HuH-7 (cell line): ENCODE data around the gene NEIL1.
"Not testable (repeated sequence)": the region's sequence is repeated elsewhere in the genome, so short reads cannot be mapped to it uniquely, and the experiment has no call there.

Experiments
- DNase-seq: peaks from one replicate; pipeline ENCODE4 v3.0.0; 2011; ENCODE audit warnings: low spot score

NEIL1 gene, protein sequence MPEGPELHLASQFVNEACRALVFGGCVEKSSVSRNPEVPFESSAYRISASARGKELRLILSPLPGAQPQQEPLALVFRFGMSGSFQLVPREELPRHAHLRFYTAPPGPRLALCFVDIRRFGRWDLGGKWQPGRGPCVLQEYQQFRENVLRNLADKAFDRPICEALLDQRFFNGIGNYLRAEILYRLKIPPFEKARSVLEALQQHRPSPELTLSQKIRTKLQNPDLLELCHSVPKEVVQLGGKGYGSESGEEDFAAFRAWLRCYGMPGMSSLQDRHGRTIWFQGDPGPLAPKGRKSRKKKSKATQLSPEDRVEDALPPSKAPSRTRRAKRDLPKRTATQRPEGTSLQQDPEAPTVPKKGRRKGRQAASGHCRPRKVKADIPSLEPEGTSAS

DNA sequence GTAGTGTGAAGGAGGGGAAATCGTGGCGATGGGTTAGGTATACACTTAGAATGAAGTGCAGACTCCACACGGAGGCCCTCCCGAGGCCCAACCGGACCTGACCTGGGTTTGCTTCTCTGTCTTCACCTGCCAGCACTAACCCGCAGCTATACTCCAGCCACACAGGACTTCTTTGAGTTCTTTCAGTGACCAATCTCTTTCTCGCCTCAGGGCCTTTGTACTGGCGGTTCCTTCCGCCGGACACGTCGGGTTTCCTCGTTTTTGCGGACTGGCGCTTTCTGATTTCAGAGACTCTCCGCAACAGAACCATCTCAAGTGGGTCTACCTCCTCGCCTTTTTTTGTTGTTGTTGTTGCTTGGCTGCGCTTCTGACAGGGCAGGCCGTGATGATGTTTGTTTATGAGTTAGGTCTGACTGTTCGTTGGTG lies at the start of gene NEIL1:
Gene NEIL1 (plus strand): TSS at position 244 of the 426 bp plus-strand sequence. CDS start 1,867 bp downstream, outside the sequence.
- DNase-seq, result no peak

GRCh38 chr15:75298541-75299310 lies 48.1 kb upstream of the NEIL1 start:
- DNase-seq, result not testable (repeated sequence)

- DNase-seq, result not testable (repeated sequence)
Observed at GRCh38 chr15:75299311-75299688, 47.5 kb upstream of the NEIL1 start.

GRCh38 chr15:75300026-75300425 lies 46.8 kb upstream of the NEIL1 start:
- DNase-seq, result not testable (repeated sequence)

DNA sequence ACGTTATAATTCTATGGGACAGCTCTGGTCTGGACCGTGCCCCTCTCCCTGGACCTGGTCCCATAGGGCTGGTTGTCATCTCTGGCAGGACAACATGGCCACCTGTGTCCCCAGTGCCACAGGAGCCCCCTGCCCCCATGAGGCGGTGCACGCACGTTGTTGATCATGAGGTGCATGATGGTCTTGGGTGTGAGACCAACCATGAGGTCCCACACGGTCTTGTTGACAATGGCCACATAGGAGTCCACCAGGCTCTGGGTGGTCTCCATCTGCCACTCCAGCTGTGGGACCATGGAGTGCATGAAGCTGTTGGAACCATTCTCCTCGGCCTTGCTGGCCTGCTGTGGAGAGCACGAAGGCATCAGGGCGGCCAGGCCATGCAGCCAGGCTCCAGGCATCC lies 44.5 kb upstream of the NEIL1 start:
- no peak for DNase-seq

DNA sequence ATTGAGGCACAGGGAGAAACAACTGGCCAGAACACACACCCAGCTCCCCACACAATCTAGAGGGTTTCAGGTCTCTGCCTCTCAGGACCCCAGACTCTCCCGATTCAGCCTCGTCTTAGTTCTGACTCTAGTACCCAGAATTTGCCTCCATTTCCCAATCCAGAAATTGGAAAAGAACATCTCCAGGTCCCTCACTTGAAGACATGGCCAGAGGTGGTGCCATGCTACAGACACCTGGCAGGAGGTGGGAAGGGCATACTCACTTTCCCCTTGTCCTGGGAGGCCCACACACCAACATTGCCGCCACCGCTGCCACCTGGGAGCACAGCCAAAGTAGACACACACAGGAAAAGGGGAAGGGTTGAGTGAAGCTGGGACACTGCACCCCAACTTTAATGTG lies 44.1 kb upstream of the NEIL1 start:
- not testable (repeated sequence) for DNase-seq

DNA sequence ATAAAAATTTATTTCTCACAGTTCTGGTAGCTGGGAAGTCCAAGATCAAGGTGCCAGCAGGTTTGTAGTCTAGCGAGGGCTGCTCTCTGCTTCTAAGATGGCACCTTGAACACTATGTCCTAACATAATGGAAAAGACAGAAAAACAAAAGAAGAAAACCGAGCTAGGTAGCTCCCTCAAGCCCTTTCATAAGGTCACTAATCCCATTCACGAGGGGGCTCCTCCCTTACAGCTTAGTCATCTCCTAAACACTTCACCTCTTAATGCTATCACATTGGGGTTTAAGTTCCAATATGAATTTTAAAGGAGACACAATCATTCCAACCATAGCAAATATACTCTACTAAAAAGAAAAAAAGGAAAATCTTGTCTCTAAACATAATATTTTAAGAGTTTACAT lies 40.7 kb upstream of the NEIL1 start:
- no peak for DNase-seq

- peak; percentile 92 for DNase-seq
Observed at GRCh38 chr15:75307778-75308390, 39.0 kb upstream of the NEIL1 start.

DNA sequence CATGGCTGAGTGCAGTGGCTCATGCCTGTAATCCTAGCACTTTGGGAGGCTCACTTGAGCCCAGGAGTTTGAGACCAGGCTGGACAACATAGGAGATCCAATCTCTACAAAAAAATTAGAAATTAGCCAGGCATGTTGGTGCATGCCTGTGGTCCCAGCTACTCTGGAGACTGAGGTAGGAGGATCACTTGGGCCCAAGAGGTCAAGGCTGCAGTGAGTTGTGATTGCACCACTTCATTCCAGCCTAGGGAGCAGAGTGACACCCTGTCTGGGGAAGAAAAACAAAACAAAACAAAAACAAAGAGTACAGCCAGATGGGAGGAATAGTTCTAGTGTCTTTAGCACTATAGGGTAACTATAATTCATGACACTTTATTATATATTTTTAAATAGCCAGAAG lies 37.1 kb upstream of the NEIL1 start:
- DNase-seq, result no peak

DNA sequence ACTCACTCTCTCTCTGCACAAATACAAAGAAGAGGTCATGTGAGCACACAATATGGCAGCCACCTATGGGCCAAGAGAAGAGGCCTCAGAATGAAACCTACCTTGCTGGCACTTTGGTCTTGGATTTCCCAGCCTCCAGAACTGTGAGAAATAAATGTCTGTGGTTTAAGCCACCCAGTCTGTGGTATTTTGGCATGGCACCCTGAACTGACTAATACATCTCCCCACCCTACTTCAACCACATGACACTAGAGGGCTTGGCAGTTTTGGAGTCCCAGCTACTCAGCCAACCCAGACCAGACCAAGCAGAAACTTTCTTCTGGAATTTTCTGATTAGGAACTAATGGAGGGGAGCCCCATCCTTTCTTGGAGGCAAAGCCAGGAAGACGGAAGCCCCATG lies 34.3 kb upstream of the NEIL1 start:
- not testable (repeated sequence) for DNase-seq

DNA sequence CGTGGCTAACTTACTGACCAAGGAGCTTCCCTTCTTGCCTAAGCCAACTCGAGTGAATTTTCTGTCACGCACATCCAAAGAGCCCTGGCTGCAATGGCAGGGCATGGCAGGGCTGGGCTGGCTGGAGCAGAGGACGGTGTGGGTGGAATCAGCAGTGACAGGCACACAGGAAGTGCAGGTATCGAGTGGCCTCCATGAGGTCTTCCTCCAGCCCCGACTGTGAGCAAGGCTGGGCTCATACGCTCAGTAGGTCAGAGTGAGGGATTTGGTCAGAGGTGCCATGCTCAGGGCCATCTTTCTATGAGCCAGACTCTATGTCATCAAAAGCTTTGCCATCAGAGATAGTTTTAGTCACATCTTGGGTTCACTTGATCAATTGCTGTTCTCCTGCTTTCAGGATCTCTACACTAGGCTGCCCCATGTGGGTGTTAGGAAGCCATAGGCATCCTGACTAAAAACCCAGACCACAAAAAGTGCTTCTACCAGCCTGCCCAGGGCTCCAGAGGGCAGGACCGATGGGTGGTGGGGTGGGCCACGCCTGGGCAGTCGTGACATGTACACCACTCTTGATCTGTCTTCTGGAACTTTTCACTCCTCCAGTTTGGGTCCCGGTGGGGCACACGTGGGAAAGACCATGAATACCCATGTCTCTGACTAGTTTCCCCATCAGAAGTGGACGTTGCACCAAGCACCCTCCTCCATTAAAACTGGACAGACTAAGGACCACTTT lies 33.6 kb upstream of the NEIL1 start:
- no peak for DNase-seq

GRCh38 chr15:75314552-75315290 lies 32.1 kb upstream of the NEIL1 start:
- DNase-seq, result no peak

DNA sequence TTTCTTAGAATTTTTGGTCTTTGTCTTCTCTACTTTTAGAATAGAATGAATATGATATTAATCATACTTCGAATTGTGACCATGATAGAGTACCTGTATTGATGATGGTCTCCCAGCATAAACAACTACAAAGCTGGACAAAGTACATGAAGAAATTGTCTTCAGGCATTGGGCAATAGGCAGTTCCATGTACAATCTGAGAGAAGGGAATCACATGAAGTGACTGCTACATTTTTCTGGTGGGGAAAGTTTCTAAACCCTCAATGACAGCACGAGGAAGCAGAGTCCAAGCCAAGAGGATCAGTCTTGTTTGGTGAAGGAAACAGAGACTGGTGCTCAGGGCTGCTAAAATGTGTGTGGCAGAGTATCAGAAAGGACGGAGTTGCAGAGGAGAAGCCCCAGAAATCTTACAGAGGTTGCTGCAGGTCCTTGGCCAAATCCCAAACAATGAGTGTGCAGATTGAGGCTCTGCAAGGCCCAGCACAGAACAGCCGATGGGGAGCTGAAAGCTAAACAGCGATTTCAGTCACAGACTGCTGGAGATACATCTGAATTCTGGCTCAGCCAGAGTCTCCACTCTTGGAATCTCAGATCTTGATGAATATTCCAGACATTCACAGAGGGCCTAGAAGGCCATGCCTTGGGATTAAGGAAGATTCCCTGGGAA lies 27.5 kb upstream of the NEIL1 start:
- DNase-seq, result not testable (repeated sequence)

- no peak for DNase-seq
Observed at GRCh38 chr15:75321711-75322110, 25.1 kb upstream of the NEIL1 start.

- no peak for DNase-seq
Observed at GRCh38 chr15:75325922-75326321, 20.9 kb upstream of the NEIL1 start.

DNA sequence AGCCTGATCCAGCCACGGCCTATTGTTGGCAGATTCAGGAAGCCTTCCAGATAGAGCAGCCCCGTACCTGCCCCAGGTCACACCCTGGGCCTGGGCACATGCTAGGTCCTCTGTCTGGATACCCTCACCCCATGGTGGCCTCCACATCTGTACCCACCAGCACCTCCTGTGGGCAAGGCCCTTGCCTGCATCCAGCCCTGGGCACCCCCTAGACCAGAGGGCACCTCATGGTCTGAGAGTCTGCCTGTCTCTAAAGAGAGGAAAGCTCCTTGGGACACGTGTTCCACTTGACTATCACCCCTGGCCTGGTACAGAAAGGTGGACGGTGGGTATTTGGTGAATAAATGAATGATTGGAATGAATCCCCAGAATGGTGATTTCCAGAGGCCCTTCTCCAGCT lies 19.8 kb upstream of the NEIL1 start:
- no peak for DNase-seq

DNA sequence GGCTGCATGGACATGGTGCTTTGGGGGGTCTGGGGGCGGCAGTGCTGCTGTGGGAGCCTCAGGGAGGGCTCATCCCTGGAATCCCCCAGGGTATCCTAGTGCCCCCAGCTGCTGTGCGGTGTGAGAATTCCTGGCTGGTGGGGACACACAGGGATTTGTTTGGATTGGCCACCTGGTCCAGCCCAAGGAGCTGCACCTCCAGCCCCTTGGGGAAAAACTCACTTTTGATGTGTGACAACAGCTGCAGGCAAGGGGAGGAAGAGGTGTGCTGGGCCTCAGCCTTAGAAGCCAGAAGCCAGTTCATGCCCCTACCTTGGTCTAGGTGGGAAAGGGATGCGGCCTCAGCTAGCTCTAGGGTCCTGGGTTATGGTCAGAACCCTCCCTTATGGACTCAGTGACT lies 19.3 kb upstream of the NEIL1 start:
- DNase-seq, result no peak

DNA sequence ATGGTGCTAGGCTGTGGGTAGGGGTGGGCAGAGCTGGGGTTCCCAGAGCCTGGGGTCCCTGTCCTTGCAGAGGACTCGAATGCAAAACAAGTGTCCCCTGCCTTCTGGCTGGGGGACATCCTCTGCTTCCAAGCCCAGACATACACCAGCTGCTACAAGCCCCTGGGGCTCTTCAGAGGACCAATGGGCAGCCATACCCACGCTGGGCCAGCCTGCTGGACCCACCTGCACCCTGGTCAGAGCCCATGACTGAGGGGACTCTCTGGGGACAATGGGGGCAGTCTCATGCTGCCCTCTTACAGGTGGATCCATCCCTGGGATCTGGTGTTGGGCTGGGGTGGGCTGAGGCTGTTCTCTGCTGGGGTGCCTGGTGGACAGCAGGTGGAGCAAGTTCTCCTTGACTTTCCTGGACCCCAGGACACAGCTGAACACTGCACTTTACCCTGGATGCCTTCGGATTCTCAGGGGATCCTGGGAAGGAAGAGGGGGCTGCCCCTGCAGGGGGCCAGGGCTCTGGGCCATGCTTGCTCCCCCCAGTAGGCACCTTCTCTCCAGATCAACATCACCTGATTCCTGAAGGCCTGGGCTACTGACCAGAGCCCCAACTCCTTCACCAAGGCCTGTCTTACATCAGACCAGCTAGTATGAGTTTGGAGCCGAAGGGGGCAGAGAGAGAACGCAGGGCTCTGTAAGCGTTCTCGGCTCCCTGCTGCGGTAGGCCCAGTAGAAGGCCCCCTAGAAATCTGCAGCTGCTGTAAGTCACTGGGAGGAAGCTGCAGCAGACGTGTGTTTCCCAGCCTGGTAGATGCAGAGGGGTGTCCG lies 18.1 kb upstream of the NEIL1 start:
- DNase-seq, result no peak

GRCh38 chr15:75329571-75329970 lies 17.3 kb upstream of the NEIL1 start:
- DNase-seq, result no peak

DNA sequence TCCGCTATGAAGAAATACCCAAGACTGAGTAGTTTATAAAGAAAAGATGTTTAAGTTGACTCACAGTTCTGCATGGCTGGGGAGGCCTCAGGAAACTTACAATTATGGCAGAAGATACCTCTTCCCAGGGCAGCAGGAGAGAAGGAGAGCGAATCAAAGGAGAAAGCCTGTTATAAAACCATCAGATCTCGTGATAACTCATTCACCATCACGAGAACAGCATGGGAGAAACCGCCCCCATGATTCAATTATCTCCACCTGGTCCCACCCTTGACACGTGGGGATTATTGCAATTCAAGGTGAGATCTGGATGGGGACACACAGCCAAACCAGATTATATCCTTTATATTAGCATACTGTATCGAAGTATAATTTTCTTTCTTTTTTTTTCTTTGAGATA lies 14.7 kb upstream of the NEIL1 start:
- not testable (repeated sequence) for DNase-seq
